ENCODE measurements around the gene DACH1.

DNA sequence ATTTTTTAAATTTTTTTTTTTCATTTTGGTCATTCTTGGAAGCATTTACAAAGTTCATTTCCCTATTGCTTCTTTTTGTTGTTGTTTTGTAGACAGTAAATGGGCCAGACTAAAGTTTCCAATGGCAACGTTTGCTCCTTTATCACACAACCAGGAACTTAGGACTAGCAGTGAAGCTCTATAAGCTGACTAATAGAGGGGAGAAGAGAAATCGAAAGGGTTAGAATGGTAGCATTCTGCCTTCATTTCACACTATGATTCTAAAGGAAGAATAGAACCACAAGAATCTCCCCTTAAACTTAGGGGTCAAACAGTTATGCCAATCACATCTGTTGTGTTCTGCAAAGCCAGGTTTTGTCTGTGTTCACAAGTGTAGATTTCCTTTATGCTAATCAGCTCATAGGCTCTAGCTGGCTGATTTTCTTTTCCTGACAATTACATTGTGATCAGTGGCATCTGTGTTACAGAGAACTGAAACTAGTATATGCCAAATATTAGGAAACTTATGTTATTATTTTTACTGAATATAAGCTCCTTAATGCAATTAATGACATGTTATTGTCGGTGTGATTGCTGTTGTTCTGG lies 467.3 kb downstream of the DACH1 start:
- TF ChIP-seq MAFG (CRISPR knock-in tag; IDR thresholded peaks at IDR 0.05) (no peak), POLR2A (IDR thresholded peaks at IDR 0.05; ENCODE audit: insufficient read depth in 1 of 2, low read depth in 2 of 2, low read length in 2 of 2) (no peak), MIER3 (CRISPR knock-in tag; IDR thresholded peaks at IDR 0.05; ENCODE audit: borderline replicate concordance) (no peak)

Measured in HepG2 (cell line).